ENCODE measurements around the gene DMBX1.
A peak's percentile ranks its signal among the peaks of the same experiment; 100 is the strongest.

The DMBX1 gene

DNA sequence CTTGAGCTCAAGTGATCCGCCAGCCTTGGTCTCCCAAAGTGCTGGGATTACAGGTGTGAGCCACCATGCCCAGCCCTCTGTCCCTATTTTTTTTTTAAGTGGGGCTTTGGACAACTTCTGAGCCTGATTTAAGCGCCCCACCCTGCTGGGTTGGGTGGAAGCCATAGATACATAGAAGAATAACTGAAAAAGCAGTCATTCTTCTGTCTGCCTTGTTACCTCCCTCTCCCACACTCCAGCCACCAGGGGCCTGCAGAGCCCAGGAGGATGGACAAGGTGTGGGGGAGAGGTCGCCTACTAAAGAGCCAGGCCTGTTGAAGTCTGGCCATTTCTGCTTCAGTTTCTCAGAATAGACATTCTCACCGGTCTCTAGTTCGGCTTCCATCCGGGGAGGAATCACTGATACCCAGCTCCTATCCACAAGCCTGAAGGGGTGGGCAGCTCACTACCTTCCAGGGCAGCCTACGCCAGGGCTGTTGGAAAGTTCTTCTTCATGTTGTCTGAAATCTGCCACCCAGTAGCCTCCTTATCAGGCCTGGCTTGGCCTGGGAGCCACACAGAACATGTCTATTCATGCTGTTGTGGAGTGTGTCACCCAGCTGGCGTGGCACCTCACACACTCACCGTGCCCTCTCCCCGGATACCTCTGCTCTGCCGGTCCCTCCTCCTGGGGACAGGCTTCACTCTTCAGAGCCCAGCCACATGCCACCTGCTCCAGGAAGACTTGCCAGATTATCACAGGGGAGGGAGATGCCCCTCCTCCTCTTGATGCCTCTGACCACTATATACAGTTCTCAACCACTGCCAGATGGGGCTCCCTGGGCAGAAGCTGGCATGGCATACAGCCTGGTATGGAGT lies 34.1 kb downstream of the DMBX1 start:
- TF ChIP-seq GATA1 (IDR thresholded peaks at IDR 0.05; ENCODE audit: low read depth, low read length) (no peak), POLR2A (IDR thresholded peaks at IDR 0.05; ENCODE audit: low read length) (no peak)
- peak; percentile 32 to 33 for DNase-seq

DNA sequence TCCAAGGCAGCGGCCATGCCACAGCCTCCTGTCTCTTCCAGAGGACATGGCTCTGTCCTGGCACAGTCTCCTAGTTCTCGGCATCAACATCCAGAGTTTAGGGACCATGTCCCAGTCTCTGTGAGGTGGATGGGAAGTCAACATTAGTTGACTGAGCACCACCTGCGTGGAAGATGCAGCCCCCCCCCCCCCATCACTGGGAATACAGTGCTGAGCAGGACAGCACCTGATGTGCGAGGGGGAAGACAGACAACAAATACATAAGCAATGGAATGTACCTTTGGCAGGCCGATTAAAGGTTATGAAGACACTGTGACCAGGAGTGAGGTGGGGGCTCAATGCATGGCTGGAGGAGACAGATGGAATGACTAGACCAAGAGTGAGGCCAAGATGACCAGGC lies 35.2 kb downstream of the DMBX1 start:
- no peak for DNase-seq
- TF ChIP-seq POLR2A (IDR thresholded peaks at IDR 0.05; ENCODE audit: low read length) (no peak), GATA1 (IDR thresholded peaks at IDR 0.05; ENCODE audit: low read depth, low read length) (no peak)

DNA sequence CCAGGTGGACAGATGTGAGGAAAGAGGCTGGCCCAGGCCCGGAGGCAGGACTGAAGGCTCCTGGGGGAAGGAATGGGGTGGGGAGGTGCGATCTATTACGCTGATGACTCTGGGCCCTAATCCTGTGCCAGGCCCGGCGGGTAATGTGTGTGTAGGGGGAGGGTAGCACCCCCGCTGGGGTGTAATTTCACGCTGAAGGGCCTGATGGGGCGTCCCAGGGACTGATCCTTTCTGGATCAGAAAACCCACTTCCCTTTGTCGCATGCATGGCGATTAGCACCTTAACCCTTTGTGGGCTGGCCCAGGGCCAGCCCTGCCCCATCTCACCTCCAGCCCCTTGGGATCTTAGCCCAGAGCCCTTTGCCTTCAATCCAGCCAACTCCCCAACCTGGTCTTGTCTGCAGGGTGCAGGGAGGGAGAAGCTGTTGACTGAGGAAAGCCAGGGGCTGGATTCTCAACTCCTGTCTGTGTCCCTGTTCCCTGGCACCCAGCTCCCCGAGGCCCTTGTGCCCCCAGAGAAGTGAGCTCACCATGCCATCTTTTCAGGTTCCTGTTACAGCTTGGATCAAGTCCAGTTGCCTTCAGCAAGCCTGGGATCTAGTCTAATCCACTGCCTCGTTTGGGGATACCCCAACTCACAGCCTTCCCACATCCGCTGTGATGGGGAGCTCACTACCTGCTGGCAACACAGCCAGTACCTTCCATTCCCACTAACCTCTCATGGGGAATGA lies 35.8 kb downstream of the DMBX1 start:
- TF ChIP-seq GATA1 (IDR thresholded peaks at IDR 0.05; ENCODE audit: low read depth, low read length), result no peak
- no peak for TF ChIP-seq POLR2A (IDR thresholded peaks at IDR 0.05; ENCODE audit: low read length)

GRCh38 chr1:46526013-46526690 lies 36.5 kb downstream of the DMBX1 start:
- no peak for TF ChIP-seq GATA1 (IDR thresholded peaks at IDR 0.05; ENCODE audit: low read depth, low read length)
- no peak for TF ChIP-seq POLR2A (IDR thresholded peaks at IDR 0.05; ENCODE audit: low read length)
- DNase-seq, result no peak

More for the DNA sequence above, 35.8 kb downstream of the DMBX1 start:
- no peak for DNase-seq

GRCh38 chr1:46526691-46527291 lies 37.2 kb downstream of the DMBX1 start:
- TF ChIP-seq POLR2A (IDR thresholded peaks at IDR 0.05; ENCODE audit: low read length) (no peak), GATA1 (IDR thresholded peaks at IDR 0.05; ENCODE audit: low read depth, low read length) (no peak)
- DNase-seq, result no peak

DNA sequence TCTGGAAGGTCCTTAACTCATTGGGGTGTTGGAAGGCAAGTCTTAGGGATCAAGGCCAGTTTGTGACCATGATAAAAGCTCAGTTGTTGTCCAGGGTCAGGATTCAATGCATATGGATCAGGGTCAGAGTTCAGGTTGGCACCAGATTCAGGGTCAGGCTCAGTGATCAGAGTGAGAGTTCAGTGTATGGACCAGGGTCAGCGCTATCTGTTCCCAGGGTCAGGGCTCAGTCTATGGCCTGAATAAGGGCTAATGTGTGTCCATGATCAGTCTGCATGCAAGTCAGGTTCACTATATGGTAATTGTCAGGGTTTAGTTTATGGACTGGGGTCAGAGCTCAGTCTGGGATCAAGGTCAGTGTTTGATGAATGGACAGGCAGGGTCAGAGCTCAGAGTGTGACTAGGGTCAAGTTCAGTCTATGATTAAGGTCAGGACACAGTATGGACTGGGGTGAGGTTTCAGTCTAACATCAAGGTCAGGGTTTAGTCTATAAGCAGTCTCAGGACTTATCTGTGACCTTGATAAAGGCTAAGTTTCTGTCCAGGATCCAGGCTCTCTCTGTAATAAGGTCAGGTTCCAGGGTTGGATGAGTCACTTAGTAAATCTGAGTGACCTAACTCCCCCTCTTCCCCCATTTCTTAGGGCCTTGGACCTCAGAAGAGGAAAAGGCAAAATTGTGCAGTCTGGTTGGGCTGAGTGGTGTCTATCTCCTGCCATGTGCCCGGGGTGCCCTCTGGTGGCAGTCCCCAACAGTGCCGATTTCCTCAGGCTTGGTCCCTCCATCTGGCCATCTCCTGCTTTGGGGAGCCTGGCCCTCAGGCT lies 38.0 kb downstream of the DMBX1 start:
- no peak for TF ChIP-seq POLR2A (IDR thresholded peaks at IDR 0.05; ENCODE audit: low read length)
- TF ChIP-seq GATA1 (IDR thresholded peaks at IDR 0.05; ENCODE audit: low read depth, low read length), result no peak
- peak; percentile 75 to 87 for DNase-seq

GRCh38 chr1:46528297-46528955 lies 38.8 kb downstream of the DMBX1 start:
- no peak for DNase-seq
- no peak for TF ChIP-seq GATA1 (IDR thresholded peaks at IDR 0.05; ENCODE audit: low read depth, low read length)
- TF ChIP-seq POLR2A (IDR thresholded peaks at IDR 0.05; ENCODE audit: low read length), result no peak

- no peak for TF ChIP-seq POLR2A (IDR thresholded peaks at IDR 0.05; ENCODE audit: low read length)
- TF ChIP-seq GATA1 (IDR thresholded peaks at IDR 0.05; ENCODE audit: low read depth, low read length), result no peak
- DNase-seq, result no peak
Measured at GRCh38 chr1:46529031-46529630, 39.5 kb downstream of the DMBX1 start.

GRCh38 chr1:46530311-46530710 lies 40.7 kb downstream of the DMBX1 start:
- TF ChIP-seq POLR2A (IDR thresholded peaks at IDR 0.05; ENCODE audit: low read length) (no peak), GATA1 (IDR thresholded peaks at IDR 0.05; ENCODE audit: low read depth, low read length) (no peak)
- DNase-seq, result no peak

DNA sequence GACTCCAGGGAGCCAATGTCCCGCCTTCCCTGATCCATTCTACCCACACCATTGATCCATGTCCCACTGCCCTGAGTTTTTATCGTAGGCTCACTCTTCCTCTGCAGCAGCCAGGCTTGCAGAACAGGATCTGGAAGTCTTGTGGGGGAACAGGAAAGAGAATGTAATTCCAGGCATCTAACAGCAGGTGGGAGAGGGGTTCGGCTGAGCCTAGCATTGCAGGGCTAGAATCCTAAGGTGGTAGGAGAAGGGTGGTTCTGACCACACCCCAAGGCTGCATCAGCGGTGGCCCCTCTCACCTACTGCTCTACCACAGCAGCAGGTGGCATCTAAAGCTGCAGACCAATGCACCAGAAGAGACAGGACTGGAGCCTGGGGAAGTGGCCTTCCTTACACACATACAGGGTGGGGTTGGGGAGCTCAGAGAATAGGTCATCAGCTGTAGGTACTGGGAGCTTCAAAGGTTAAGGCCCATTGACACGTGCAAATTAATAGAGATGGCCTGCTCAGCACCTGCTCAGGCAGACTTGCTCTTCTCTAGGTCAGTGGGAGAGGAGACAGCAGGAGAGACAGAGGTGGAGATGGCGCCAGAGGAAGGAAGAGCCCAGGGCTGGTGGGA lies 41.3 kb downstream of the DMBX1 start:
- no peak for DNase-seq
- no peak for TF ChIP-seq POLR2A (IDR thresholded peaks at IDR 0.05; ENCODE audit: low read length)
- no peak for TF ChIP-seq GATA1 (IDR thresholded peaks at IDR 0.05; ENCODE audit: low read depth, low read length)

DNA sequence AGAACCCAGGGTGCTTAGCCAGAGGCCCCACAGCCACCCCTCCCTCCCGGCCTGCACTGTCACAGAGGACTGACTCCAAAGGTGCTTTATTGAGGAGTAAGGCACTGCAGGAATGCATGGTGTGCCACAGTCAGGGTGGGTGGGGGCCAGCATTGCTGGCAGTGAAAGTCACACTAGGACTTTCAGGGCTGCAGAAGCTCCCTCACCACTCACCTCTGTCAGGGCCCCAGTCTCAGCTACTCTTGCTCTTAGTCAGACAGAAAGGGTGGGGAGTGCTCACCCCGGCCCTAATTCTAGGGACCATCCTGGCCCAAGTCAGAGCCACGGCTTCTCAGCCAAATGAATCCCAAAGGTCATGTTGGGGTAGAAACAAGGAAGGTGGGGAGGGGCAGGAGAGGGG lies 42.5 kb downstream of the DMBX1 start:
- no peak for DNase-seq
- TF ChIP-seq POLR2A (IDR thresholded peaks at IDR 0.05; ENCODE audit: low read length), result no peak
- no peak for TF ChIP-seq GATA1 (IDR thresholded peaks at IDR 0.05; ENCODE audit: low read depth, low read length)
